Tibial artery (tissue), 4 donors: Measurements from ENCODE around the gene NLGN1.

Experiments
- DNase-seq, 2 donors: peaks; one replicate each; pipeline ENCODE4 v3.0.0-alpha.2; 2019
- H3K27ac ChIP-seq, 2 donors: fragments of 200-600 bp; sonication (generic) in 1 of 2; 1 replicate in 1 of 2; 2 replicates in 1 of 2; pipeline ENCODE4 v1.5.1; 2018 to 2019; ENCODE audit warnings: mild to moderate bottlenecking in 1 of 2
- H3K27me3 ChIP-seq, 2 donors: fragments of 200-600 bp; sonication (generic) in 1 of 2; one replicate each; pipeline versions ENCODE4 v1.5.1 to v1.6.0; 2016 to 2019
- H3K36me3 ChIP-seq, 3 donors: fragments of 200-600 bp; sonication (generic) in 2 of 3; one replicate each; pipeline ENCODE4 v1.5.1; 2016 to 2019; ENCODE audit warnings: mild to moderate bottlenecking in 2 of 3
- H3K4me1 ChIP-seq, 4 donors: fragments of 200-600 bp; sonication (generic) in 2 of 4; 1 replicate in 3 of 4; 2 replicates in 1 of 4; pipeline ENCODE4 v1.5.1; 2016 to 2019
- H3K4me3 ChIP-seq, 2 donors: fragments of 200-600 bp; sonication (generic) in 1 of 2; 1 replicate in 1 of 2; 2 replicates in 1 of 2; pipeline ENCODE4 v1.5.1; 2018 to 2019; ENCODE audit warnings: mild to moderate bottlenecking in 2 of 2
- H3K9me3 ChIP-seq, 3 donors: fragments of 200-600 bp; sonication (generic) in 1 of 3; one replicate each; pipeline ENCODE4 v1.5.1; 2016 to 2019
- CTCF ChIP-seq, 2 experiments: fragments of 200-600 bp in 1 of 2; fragments of 450-650 bp in 1 of 2; IDR thresholded peaks; one replicate each; pipeline ENCODE4 v1.5.1; 2017 to 2019; ENCODE audit warnings: antibody characterized with exemption in 2 of 2, mild to moderate bottlenecking in 1 of 2, moderate library complexity in 1 of 2
- intact Hi-C: fragments of 100-400 bp; cut with DNase I; formaldehyde crosslinking; loops from one replicate; pipeline ENCODE4 v1.15.0; 2023; ENCODE audit warnings: low total_unique reads

The NLGN1 gene

GRCh38 chr3:173702561-173702960 lies 305.0 kb downstream of the NLGN1 start:
- Histone ChIP-seq H3K27ac (no peak overlapping the region), H3K36me3 (no peaks in the 10 kb centered on the region), H3K4me1 (peaks cover 0 to 5% (median 0%) of the 10 kb centered on the region in 4 donors), H3K9me3 (no peaks in the 10 kb centered on the region), H3K4me3 (no peak overlapping the region), H3K27me3 (no peaks in the 10 kb centered on the region)
- intact Hi-C loops: no loop called here
- no peak for DNase-seq
- no peak for TF ChIP-seq CTCF (IDR thresholded peaks at IDR 0.05)

- Histone ChIP-seq H3K4me1 (peaks cover 0 to 5% (median 0%) of the 10 kb centered on the region in 4 donors), H3K27me3 (no peaks in the 10 kb centered on the region), H3K27ac (no peak overlapping the region), H3K36me3 (no peaks in the 10 kb centered on the region), H3K4me3 (no peak overlapping the region), H3K9me3 (no peaks in the 10 kb centered on the region)
- no peak for DNase-seq
- intact Hi-C loops: no loop called here
- TF ChIP-seq CTCF (IDR thresholded peaks at IDR 0.05): no peak
These were observed 306.2 kb downstream of the NLGN1 start for GRCh38 chr3:173703771-173704170.

- DNase-seq: no peak
- Histone ChIP-seq H3K4me3 (no peak overlapping the region), H3K4me1 (peaks cover 0 to 5% (median 0%) of the 10 kb centered on the region in 4 donors), H3K27ac (no peak overlapping the region), H3K27me3 (no peaks in the 10 kb centered on the region), H3K9me3 (no peaks in the 10 kb centered on the region), H3K36me3 (no peaks in the 10 kb centered on the region)
- no peak for TF ChIP-seq CTCF (IDR thresholded peaks at IDR 0.05)
- intact Hi-C loops: no loop called here
These were observed 309.1 kb downstream of the NLGN1 start for GRCh38 chr3:173706630-173707029.

DNA sequence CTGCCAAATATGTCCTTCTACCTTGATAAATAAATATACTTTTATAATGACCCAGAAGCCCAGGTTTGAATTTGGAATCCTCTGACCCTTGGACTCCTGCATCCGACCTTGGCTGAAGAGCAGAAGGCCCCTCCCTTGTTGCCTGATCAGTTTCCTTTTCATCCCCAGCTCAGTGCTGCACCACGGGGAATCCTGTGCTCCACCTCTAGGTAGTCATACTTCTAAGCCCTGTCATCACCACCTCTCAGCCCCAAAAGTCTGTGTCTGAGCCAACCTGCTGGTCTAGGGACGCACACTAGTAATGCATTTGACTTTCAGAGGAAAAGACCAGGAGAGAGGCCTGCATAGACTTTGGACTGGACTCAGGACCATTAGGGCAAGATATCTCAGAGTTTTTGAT lies 310.6 kb downstream of the NLGN1 start:
- no peak overlapping the region for H3K4me3 ChIP-seq
- no peak for DNase-seq
- intact Hi-C loops: no loop called here
- H3K27me3 ChIP-seq: no peaks in the 10 kb centered on the region
- H3K27ac ChIP-seq: no peak overlapping the region
- H3K9me3 ChIP-seq: no peaks in the 10 kb centered on the region
- H3K4me1 ChIP-seq: peaks cover 0 to 5% (median 0%) of the 10 kb centered on the region in 4 donors
- no peak for TF ChIP-seq CTCF (IDR thresholded peaks at IDR 0.05)
- no peaks in the 10 kb centered on the region for H3K36me3 ChIP-seq

DNA sequence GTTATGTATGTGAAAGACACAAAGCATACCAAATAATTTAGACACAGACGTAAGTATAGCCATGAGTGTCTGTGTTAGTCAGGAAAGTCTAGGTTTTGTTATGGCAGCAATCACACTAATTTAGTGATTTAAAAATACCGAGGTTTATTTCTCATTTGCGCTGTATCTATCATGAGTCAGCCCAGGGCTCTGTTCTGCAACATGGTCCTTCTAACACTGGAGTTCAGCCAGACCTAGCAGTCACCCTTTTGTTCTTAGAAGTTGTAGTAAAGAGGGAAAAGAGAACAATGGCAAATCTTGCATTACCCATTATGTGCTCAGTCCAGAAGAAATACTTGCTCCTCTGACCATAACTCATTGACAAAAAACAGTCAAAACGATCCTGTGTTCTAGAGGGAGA lies 311.5 kb downstream of the NLGN1 start:
- no peak for TF ChIP-seq CTCF (IDR thresholded peaks at IDR 0.05)
- Histone ChIP-seq H3K4me3 (no peak overlapping the region), H3K27ac (no peak overlapping the region), H3K36me3 (no peaks in the 10 kb centered on the region), H3K27me3 (no peaks in the 10 kb centered on the region), H3K9me3 (no peaks in the 10 kb centered on the region), H3K4me1 (no peaks in the 10 kb centered on the region)
- no peak for DNase-seq
- intact Hi-C loops: no loop called here

- no peak for DNase-seq
- no peak overlapping the region for H3K4me3 ChIP-seq
- no peaks in the 10 kb centered on the region for H3K4me1 ChIP-seq
- no peaks in the 10 kb centered on the region for H3K9me3 ChIP-seq
- H3K36me3 ChIP-seq: no peaks in the 10 kb centered on the region
- intact Hi-C loops: no loop called here
- no peaks in the 10 kb centered on the region for H3K27me3 ChIP-seq
- TF ChIP-seq CTCF (IDR thresholded peaks at IDR 0.05): no peak
- H3K27ac ChIP-seq: no peak overlapping the region
These were observed 314.1 kb downstream of the NLGN1 start for GRCh38 chr3:173711619-173712018.
